ENCODE measurements around the gene ARHGAP26. TPM values are rescaled to one million over a fixed set of nuclear protein-coding genes. Genes with fewer than 3 reads are reported as not detected.

ARHGAP26 gene
- total RNA-seq, 3 donors from 2014 or later: 9.1 to 11.7 (median 9.7) TPM

- H3K27me3 Mint-ChIP-seq (ENCODE audit: low read depth): no peaks in the 10 kb centered on the region
- peaks cover 7% of the 10 kb centered on the region for H3K36me3 Mint-ChIP-seq (ENCODE audit: insufficient read depth)
- ATAC-seq: peak; percentile 93 to 97
- peak; percentile 66 for DNase-seq
- peaks cover 3% of the 10 kb centered on the region for H3K9me3 Mint-ChIP-seq
- peak overlapping the region; percentile 0 for H3K4me3 Mint-ChIP-seq
- peaks cover 65% of the 10 kb centered on the region for H3K4me1 Mint-ChIP-seq (ENCODE audit: low read depth)
Measured at GRCh38 chr5:143008809-143009521, 238.8 kb downstream of the ARHGAP26 start.

GRCh38 chr5:143010351-143010750 is 240.2 kb downstream of the ARHGAP26 start:
- Mint-ChIP-seq H3K9me3 (peaks cover 3% of the 10 kb centered on the region), H3K4me3 (no peak overlapping the region), H3K4me1 (ENCODE audit: low read depth) (peaks cover 52% of the 10 kb centered on the region)

GRCh38 chr5:143011585-143011984 is 241.4 kb downstream of the ARHGAP26 start:
- Mint-ChIP-seq H3K4me1 (ENCODE audit: low read depth) (peaks cover 46% of the 10 kb centered on the region), H3K27me3 (ENCODE audit: low read depth) (no peaks in the 10 kb centered on the region), H3K4me3 (no peak overlapping the region), H3K36me3 (ENCODE audit: insufficient read depth) (peaks cover 15% of the 10 kb centered on the region), H3K9me3 (peaks cover 3% of the 10 kb centered on the region)
- DNase-seq: no peak
- no peak for ATAC-seq

More at GRCh38 chr5:143010351-143010750, 240.2 kb downstream of the ARHGAP26 start:
- no peaks in the 10 kb centered on the region for H3K27me3 Mint-ChIP-seq (ENCODE audit: low read depth)
- DNase-seq: no peak
- H3K36me3 Mint-ChIP-seq (ENCODE audit: insufficient read depth): peaks cover 12% of the 10 kb centered on the region
- no peak for ATAC-seq

GRCh38 chr5:143013176-143013891 is 243.2 kb downstream of the ARHGAP26 start:
- Mint-ChIP-seq H3K9me3 (peaks cover 7% of the 10 kb centered on the region), H3K27me3 (ENCODE audit: low read depth) (no peaks in the 10 kb centered on the region), H3K4me1 (ENCODE audit: low read depth) (peaks cover 35% of the 10 kb centered on the region), H3K4me3 (no peak overlapping the region), H3K36me3 (ENCODE audit: insufficient read depth) (peaks cover 26% of the 10 kb centered on the region)
- DNase-seq (no peak), ATAC-seq (no peak)

GRCh38 chr5:143014017-143014651 is 244.0 kb downstream of the ARHGAP26 start:
- H3K36me3 Mint-ChIP-seq (ENCODE audit: insufficient read depth): peaks cover 26% of the 10 kb centered on the region
- no peak for DNase-seq
- no peaks in the 10 kb centered on the region for H3K27me3 Mint-ChIP-seq (ENCODE audit: low read depth)
- no peak for ATAC-seq
- H3K4me3 Mint-ChIP-seq: no peak overlapping the region
- peaks cover 7% of the 10 kb centered on the region for H3K9me3 Mint-ChIP-seq
- H3K4me1 Mint-ChIP-seq (ENCODE audit: low read depth): peaks cover 27% of the 10 kb centered on the region

GRCh38 chr5:143016777-143017516 is 246.8 kb downstream of the ARHGAP26 start:
- DNase-seq (peak; percentile 45), ATAC-seq (no peak)
- Mint-ChIP-seq H3K4me1 (ENCODE audit: low read depth) (peaks cover 8% of the 10 kb centered on the region), H3K4me3 (no peak overlapping the region), H3K27me3 (ENCODE audit: low read depth) (no peaks in the 10 kb centered on the region), H3K9me3 (peaks cover 4% of the 10 kb centered on the region), H3K36me3 (ENCODE audit: insufficient read depth) (peaks cover 23% of the 10 kb centered on the region)

GRCh38 chr5:143017541-143017940 is 247.4 kb downstream of the ARHGAP26 start:
- DNase-seq (no peak), ATAC-seq (no peak)
- Mint-ChIP-seq H3K27me3 (ENCODE audit: low read depth) (no peaks in the 10 kb centered on the region), H3K9me3 (peaks cover 4% of the 10 kb centered on the region), H3K36me3 (ENCODE audit: insufficient read depth) (peaks cover 23% of the 10 kb centered on the region), H3K4me3 (no peak overlapping the region), H3K4me1 (ENCODE audit: low read depth) (peaks cover 8% of the 10 kb centered on the region)

GRCh38 chr5:143017992-143018391 is 247.8 kb downstream of the ARHGAP26 start:
- no peak for ATAC-seq
- Mint-ChIP-seq H3K9me3 (peaks cover 4% of the 10 kb centered on the region), H3K4me1 (ENCODE audit: low read depth) (peaks cover 8% of the 10 kb centered on the region), H3K27me3 (ENCODE audit: low read depth) (no peaks in the 10 kb centered on the region), H3K36me3 (ENCODE audit: insufficient read depth) (peaks cover 23% of the 10 kb centered on the region), H3K4me3 (no peak overlapping the region)
- DNase-seq: no peak

GRCh38 chr5:143019157-143019556 is 249.0 kb downstream of the ARHGAP26 start:
- ATAC-seq (no peak), DNase-seq (no peak)
- Mint-ChIP-seq H3K4me3 (no peak overlapping the region), H3K9me3 (peaks cover 4% of the 10 kb centered on the region), H3K36me3 (ENCODE audit: insufficient read depth) (peaks cover 19% of the 10 kb centered on the region), H3K4me1 (ENCODE audit: low read depth) (peaks cover 20% of the 10 kb centered on the region), H3K27me3 (ENCODE audit: low read depth) (no peaks in the 10 kb centered on the region)

GRCh38 chr5:143019614-143020515 is 249.7 kb downstream of the ARHGAP26 start:
- Mint-ChIP-seq H3K27me3 (ENCODE audit: low read depth) (no peaks in the 10 kb centered on the region), H3K36me3 (ENCODE audit: insufficient read depth) (peaks cover 18% of the 10 kb centered on the region), H3K4me3 (no peak overlapping the region), H3K9me3 (peaks cover 4% of the 10 kb centered on the region), H3K4me1 (ENCODE audit: low read depth) (peaks cover 21% of the 10 kb centered on the region)
- DNase-seq (no peak), ATAC-seq (peak; percentile 58)

- ATAC-seq: no peak
- H3K4me1 Mint-ChIP-seq (ENCODE audit: low read depth): peaks cover 27% of the 10 kb centered on the region
- H3K36me3 Mint-ChIP-seq (ENCODE audit: insufficient read depth): peaks cover 18% of the 10 kb centered on the region
- H3K27me3 Mint-ChIP-seq (ENCODE audit: low read depth): no peaks in the 10 kb centered on the region
- no peak for DNase-seq
- peaks cover 4% of the 10 kb centered on the region for H3K9me3 Mint-ChIP-seq
- H3K4me3 Mint-ChIP-seq: no peak overlapping the region
Measured at GRCh38 chr5:143021595-143021994, 251.4 kb downstream of the ARHGAP26 start.

GRCh38 chr5:143023411-143024096 is 253.4 kb downstream of the ARHGAP26 start:
- H3K36me3 Mint-ChIP-seq (ENCODE audit: insufficient read depth): peaks cover 7% of the 10 kb centered on the region
- ATAC-seq (peak; percentile 82 to 84), DNase-seq (no peak)
- no peaks in the 10 kb centered on the region for H3K27me3 Mint-ChIP-seq (ENCODE audit: low read depth)
- peaks cover 26% of the 10 kb centered on the region for H3K4me1 Mint-ChIP-seq (ENCODE audit: low read depth)
- no peak overlapping the region for H3K4me3 Mint-ChIP-seq
- H3K9me3 Mint-ChIP-seq: no peaks in the 10 kb centered on the region
